ENCODE measurements around the gene MRPL40. TPM values are rescaled to one million over a fixed set of nuclear protein-coding genes. Genes with fewer than 3 reads are reported as not detected.
A peak's percentile ranks its signal among the peaks of the same experiment; 100 is the strongest.

The MRPL40 gene
- total RNA-seq, 2 donors from 2014 or later: 30.2 to 32.2 TPM

- no peak for ATAC-seq
- DNase-seq: no peak
- intact Hi-C loops (cut with DNase I): no loop called here
These were observed 26.7 kb upstream of the MRPL40 start for GRCh38 chr22:19405652-19406051.

DNA sequence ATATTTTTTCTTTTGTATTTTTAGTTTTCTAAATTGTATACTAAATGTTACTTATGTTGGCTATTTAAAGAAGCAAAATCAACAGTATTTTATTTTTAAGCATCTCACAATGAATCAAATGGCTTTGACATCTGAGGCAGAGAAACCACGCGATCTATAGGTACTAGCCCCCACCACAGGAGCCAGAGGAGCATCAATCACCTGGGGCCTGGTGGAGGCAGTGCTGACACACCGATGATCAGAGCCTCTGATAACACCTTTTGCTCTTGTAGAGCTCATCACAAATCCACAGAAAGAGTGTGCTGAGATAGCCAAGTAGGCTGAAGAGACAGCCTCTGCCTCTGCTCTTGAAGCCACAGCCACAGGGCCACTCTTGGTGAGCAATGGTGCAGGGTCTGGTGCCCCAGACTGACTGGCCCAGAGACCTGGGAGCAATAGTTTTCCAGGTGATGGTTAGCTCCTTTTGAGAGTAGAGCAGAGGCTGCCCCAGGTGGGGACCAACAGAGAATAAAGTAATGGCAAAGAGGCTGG lies 26.0 kb upstream of the MRPL40 start:
- intact Hi-C loops (cut with DNase I): no loop called here
- DNase-seq (no peak), ATAC-seq (no peak)

GRCh38 chr22:19406846-19407245 lies 25.5 kb upstream of the MRPL40 start:
- DNase-seq (no peak), ATAC-seq (peak; percentile 39 to 40)
- intact Hi-C loops (cut with DNase I): no loop called here

DNA sequence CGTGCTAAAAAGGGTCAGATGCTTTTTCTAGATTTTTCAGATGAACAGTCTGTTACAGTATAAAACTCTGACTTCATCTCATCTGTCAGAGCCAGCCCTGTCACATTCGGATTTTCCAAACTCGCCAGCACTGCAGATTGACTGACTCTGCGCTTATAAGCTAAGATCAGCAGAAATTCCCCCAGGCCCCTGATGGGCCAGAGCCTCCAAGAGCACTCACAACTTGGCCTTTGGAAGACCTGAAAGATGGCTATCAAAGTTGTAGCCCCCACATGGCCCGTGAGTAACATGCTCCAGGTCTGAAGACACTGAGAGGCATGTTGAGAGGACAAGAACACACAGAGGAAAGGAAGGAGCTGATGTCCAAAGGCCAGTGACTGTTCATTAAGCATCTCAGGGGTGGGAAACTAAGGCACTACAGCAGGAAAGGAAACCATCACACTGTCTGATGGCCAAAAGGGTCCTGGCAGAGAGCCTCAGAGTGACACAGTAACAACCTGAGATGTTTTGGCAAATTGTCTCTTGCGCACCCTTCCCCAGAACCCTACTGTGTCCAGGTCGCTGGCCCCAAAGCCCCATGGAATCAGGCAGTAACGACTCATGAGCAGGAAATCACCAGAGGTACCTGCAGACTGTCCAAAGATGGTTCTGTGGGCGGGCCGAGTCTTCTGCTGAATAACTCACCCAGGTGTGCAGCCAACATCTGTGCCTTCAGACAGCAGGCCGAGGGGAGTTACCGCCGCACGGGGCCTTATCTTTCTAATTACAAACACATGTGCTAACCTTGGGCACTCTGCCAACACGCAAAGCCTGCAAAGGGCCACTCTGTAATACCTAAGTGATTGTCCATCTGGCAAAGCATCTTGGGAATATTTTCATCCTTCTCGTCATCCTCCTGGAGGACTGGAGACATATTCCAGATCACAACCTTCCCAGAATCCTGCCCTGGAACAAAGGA lies 24.4 kb upstream of the MRPL40 start:
- intact Hi-C loops (cut with DNase I): no loop called here

DNA sequence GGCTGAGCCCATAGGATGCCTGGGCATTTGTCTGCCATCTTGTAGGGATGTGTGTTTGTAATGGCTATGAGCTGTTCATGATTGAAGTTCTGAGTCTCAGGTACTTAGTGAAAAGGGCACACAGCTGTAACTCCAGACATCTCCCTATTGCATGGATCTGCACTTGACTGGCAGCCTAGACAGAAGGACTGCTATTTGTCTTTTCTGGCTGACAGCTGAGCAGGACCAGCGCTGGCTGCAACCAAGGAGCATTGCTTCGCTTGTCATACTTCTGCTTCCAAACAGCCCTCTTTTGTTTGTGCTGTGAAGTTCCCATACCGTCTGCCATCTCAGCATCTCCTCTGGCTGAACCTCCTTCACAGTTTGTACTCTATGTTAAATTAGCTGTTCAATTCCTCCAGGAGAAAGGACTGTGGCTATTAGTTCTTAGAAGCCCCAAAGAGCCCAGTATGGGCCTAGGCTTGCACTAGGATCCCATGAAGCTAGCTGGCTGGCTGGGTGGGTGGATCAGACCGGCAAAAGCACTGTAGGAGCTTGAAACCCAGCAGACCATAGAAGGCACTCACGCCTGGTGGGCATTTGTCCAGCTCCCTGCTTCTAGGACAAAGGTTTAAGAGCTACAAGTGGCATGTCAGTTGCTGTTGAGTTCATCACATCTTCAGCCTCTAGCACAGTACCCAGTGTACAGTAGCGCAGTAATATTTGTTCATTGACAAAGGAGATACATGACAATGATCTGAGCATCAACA lies 21.2 kb upstream of the MRPL40 start:
- DNase-seq (no peak), ATAC-seq (peak; percentile 59 to 85)
- intact Hi-C loops (cut with DNase I): no loop called here

More for the DNA sequence above, 24.4 kb upstream of the MRPL40 start:
- DNase-seq: peak; percentile 27
- ATAC-seq: peak in 1 of 2 donors; percentile 12

DNA sequence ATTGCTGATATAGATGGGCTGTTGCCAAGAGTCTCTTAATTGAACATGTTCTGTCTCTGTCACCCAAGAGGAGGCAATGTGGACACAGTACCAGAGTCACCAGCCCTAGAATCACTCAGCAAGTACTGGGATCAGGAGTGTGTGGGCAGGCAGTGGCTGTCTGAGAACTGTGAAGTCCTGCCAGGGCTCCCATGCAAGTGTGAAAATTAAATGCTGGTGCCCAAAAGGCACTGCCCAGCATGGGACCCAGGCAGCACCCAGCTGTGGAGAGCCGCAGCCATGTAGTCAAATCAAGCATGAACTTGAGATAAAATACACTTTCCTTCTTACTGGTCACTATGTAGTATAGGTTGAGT lies 20.7 kb upstream of the MRPL40 start:
- intact Hi-C loops (cut with DNase I): no loop called here
- ATAC-seq (peak; percentile 9 to 26), DNase-seq (no peak)

DNA sequence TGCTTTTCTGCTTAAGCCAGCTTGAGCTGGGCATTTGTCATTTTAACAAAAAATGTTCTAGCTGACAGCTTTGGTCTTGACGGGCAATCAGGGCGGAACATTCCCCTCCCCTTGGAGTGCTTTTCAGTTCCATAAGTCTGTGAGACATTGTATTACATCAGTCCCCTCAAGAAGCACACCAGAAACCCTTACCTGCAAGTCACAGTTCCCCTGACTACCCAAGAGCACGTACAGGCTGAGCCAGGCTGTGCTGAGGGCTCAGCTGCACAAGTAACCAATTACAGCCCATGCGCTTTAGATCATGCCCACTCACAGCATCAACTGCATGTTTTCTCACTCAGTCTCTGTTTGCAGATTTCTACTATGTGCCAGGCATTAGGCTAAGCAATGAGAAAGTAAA lies 19.9 kb upstream of the MRPL40 start:
- ATAC-seq: no peak
- no peak for DNase-seq
- intact Hi-C loops (cut with DNase I): no loop called here

GRCh38 chr22:19412923-19413322 lies 19.4 kb upstream of the MRPL40 start:
- ATAC-seq (no peak), DNase-seq (no peak)
- intact Hi-C loops (cut with DNase I): no loop called here

DNA sequence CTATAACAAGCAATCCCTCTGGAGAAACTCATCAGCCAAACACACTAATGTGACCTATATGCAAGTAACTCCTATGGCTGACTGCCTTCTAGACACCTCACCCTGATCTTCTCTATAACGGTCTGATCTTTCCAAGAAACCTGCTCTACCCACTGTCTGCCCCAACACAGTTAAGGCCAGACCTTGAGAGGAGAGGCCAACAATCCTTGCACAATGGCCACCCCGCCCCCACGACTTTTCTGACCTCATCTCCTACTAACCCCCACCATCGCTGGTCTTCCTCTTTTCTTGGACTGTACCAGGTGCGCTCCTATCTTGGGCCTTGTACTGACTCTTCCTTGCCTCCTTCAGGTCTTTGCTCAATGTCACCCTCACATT lies 13.3 kb upstream of the MRPL40 start:
- no peak for DNase-seq
- intact Hi-C loops (cut with DNase I): no loop called here
- no peak for ATAC-seq

- intact Hi-C loops (cut with DNase I): no loop called here
- DNase-seq (no peak), ATAC-seq (peak; percentile 34 to 57)
These were observed 12.7 kb upstream of the MRPL40 start for GRCh38 chr22:19419464-19420178.

- no peak for DNase-seq
- intact Hi-C loops (cut with DNase I): no loop called here
- no peak for ATAC-seq
These were observed 12.0 kb upstream of the MRPL40 start for GRCh38 chr22:19420321-19420720.

GRCh38 chr22:19422440-19423301 lies 9.7 kb upstream of the MRPL40 start:
- ATAC-seq (no peak), DNase-seq (no peak)
- intact Hi-C loops (cut with DNase I): no loop called here

GRCh38 chr22:19424186-19424500 lies 8.2 kb upstream of the MRPL40 start:
- intact Hi-C loops (cut with DNase I): no loop called here
- DNase-seq (no peak), ATAC-seq (no peak)

- DNase-seq: peak; percentile 40
- ATAC-seq: no peak
- intact Hi-C loops (cut with DNase I): loop anchor here in 1 of 2 donors (10.0 kb wide), 1 partner anchor 135 kb away; the partner anchor contains the start of gene CLTCL1
These were observed 2.1 kb upstream of the MRPL40 start for GRCh38 chr22:19429950-19430889.

DNA sequence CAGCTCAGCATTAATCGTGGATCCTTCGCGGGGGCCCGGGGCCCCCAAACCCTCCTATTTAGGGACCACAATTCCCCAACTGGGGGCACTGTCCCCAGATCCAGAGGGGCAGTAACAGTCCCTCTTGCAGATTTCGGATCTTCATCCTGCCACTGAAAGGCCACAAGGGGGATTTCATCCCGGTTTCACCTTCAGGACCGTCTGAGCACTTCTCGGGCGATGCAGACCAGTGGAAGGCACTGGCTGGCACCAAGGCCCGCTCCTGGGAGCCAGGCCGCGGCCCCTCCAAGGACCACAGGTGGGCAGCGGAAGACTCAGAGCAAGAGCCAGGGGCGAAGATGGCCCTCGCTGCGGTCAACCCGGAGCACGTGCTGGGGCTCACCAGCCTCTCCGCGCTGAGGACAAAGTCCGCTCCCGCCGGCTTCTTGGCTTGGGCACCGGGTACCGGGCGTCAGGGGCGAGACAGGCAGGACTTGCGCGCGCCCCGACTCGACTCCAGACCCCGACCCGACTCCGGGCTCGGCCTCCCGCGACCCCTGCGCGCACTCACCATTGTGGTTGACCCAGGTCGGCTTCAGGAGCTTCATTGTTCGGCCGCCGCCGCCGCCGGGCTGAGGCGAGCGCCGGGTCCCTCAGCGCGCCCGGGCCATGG lies 1.3 kb upstream of the MRPL40 start:
- ATAC-seq (no peak), DNase-seq (peak; percentile 31)
- intact Hi-C loops (cut with DNase I): loop anchor here in 1 of 2 donors (10.0 kb wide), 1 partner anchor 136 kb away; the partner anchor contains the start of gene CLTCL1

- DNase-seq (peak; percentile 83), ATAC-seq (peak; percentile 78 to 87)
- intact Hi-C loops (cut with DNase I): loop anchor here in 1 of 2 donors (10.0 kb wide), 1 partner anchor 137 kb away; the partner anchor contains the start of gene CLTCL1
These were observed 654 bp upstream of the MRPL40 start, which contains the start of gene HIRA for GRCh38 chr22:19431649-19432132. HIRA (minus strand) TSS chr22:19431733; CDS start chr22:19431476, 257 bp downstream.

Measured in left cardiac atrium (tissue), 4 donors.